Measurements from ENCODE around the gene DPEP2.

Gene DPEP2

DNA sequence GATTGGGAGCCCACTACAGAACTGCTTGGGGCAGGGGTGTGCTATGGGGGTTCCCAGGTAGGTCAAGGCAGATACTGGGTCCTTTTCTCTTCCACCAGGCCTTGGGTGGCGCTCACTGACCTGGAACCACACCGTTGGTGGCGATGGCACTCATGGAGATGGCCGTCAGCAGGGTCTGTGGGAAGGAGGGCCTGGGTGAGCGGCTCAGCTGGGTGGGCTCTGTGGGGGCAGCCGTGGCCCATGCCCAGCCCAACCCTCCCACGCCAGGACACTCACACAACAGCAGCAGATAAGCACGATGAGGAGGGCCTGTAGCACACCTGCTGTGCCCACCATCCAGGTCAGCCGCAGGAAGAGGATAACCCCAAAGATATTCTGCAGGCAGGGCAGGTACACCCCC lies 41.7 kb downstream of the DPEP2 start:
- no peak for DNase-seq (ENCODE audit: low spot score)
- FAIRE-seq = no peak

- FAIRE-seq = no peak
These were observed 44.7 kb downstream of the DPEP2 start for GRCh38 chr16:67954421-67955196.

GRCh38 chr16:67953641-67954375 lies 45.5 kb downstream of the DPEP2 start:
- FAIRE-seq = no peak
- no peak for DNase-seq (ENCODE audit: low spot score)

More at GRCh38 chr16:67954421-67955196, 44.7 kb downstream of the DPEP2 start:
- DNase-seq (ENCODE audit: low spot score) = no peak

DNA sequence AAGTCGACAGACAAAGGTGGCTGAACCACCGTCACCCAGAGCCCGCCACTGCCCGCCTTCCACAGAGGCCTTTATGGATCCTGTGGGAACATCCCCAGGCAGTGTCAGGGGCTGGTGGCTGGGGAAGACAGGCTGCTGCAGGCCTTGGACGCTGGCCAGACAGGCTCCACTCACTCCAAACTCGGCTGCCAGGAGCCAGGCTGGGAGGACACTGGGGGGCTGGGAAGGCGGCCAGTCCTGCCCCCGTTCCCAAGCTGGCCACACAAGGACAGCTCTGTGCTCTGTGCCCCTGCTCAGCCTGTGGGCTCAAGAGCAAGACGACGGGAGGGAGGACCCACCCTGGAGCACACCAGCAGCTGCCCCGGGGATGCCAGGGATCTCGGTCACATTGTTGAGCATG lies 47.8 kb downstream of the DPEP2 start:
- no peak for DNase-seq (ENCODE audit: low spot score)
- no peak for FAIRE-seq

- no peak for DNase-seq (ENCODE audit: low spot score)
- FAIRE-seq = no peak
These were observed 48.9 kb downstream of the DPEP2 start for GRCh38 chr16:67950335-67950843.

- FAIRE-seq (no peak), DNase-seq (ENCODE audit: low spot score) (no peak)
These were observed 49.6 kb downstream of the DPEP2 start for GRCh38 chr16:67949645-67950044.

DNA sequence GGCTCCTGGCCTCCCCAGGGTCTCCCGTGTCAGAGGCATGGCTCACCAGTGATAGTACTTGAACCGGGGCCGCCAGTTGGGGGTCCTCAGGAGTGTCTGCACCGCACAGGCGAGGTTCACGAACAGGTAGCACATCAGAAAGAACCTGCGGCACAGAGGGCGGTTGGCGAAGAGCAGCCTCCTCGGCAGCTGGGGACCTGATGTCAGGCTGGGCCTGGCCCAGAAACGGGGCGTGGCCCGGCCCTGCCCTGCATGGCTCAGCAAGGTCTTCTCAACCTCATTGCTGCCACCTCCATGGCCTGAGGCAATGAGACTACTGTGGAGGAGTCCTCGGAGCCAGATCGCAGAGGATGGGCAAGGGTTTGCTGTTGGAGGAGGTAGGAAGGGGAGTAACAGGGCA lies 51.3 kb downstream of the DPEP2 start:
- DNase-seq (ENCODE audit: low spot score) (no peak), FAIRE-seq (no peak)

- FAIRE-seq = no peak
These were observed 52.2 kb downstream of the DPEP2 start for GRCh38 chr16:67946966-67947558.

GRCh38 chr16:67946128-67946569 lies 53.1 kb downstream of the DPEP2 start:
- DNase-seq (ENCODE audit: low spot score) (no peak), FAIRE-seq (no peak)

More at GRCh38 chr16:67946966-67947558, 52.2 kb downstream of the DPEP2 start:
- DNase-seq (ENCODE audit: low spot score) = no peak

- FAIRE-seq (no peak), DNase-seq (ENCODE audit: low spot score) (no peak)
These were observed 53.8 kb downstream of the DPEP2 start for GRCh38 chr16:67945392-67945933.

DNA sequence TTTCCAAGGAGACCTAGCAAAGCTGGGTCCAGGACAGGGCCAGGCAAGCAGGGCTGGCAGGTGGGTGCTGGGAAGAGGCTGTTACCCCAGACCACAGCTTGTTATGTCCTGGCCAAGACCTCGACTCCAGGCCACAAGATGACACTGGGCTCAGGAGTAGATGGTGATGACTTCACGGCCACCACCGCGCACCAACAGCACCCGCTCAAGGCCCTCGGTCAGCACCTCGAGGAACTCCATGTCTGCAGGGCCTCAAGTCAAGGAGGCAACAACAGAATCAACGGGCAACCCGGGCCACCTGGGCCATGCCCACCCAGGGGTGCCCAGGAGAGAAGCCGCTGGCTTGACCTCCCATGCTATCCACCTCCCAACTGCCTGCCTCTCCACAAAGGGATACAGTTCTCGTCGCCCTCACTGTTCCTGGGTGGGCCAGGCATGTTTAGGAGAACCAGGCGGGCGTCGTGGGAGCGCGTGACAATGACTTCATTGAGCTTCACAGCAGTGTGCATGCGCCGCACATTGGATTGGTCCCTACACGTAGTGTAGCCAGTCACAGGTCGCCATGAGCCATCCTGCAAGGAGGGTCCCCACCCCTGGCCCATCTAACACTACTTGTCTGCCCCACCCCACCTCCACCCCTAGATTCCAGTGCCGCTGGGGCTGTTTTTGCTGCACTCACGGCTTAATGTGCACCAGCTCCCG lies 54.4 kb downstream of the DPEP2 start:
- no peak for FAIRE-seq

DNA sequence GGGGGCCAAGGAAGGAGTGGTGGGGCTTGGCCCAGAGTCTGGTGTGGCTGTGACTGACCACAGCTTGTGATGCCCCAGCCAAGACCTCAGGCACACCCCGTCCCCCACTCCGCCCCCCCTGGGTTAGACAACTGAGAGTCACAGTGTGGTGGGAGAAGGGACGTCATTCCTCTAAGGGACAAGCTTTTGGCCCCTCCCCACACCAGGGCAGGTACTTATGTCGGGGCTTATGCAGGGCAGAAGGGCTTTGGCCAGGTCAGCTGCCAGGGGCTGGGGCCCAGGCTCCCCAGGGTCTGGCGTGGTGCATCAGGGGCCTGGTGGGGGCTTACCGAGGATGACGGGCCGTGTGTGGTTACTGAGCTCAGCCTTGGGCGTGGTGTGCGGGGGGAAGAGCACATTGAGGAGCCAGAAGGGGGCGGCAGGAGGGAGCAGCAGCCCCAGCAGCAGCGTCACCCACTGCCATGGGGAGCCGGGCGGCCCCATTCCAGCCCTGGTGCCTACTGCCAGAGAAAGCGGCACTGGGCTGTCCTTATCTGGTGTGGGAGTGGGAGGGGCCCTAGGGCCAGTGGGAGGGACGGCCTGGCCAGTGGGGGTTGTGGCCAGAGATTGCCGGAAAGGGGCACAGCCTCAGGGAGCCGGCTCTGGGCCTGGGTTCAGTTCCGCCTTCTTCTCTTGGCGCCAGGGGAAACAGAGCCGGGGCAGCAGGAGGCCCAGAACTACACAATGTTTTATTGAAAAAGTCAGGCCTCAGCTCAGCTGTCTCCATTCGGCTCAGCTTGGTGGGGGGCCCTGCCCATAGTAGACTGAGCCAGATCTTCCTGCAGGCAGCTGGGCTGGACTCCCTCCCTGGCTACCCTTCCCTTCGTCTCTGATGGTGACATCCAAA lies 55.4 kb downstream of the DPEP2 start, which contains the start of gene LCAT:
LCAT (minus strand) TSS at position 502 of the 886 bp plus-strand sequence; CDS start at position 483, 19 bp downstream.
- no peak for FAIRE-seq
- no peak for DNase-seq (ENCODE audit: low spot score)

More for the DNA sequence above, 54.4 kb downstream of the DPEP2 start:
- no peak for DNase-seq (ENCODE audit: low spot score)

DNA sequence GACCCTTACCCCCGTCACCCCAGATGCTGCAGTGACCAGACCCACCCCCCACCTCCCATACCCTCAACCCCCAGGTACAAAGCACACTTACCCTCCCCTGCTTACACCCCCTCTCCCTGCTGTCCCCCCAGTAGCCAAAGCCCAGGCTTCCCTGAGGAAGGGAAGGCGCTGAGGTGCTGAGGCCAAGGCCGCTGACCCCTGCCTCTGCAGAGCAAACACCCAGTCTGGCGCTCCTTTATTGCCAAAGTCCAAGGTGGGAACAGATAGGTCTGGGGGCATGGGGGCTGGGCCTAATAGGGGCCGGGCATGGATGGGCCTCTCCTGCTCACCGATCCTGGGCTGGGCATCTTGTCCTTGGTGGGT lies 56.0 kb downstream of the DPEP2 start:
- FAIRE-seq = no peak
- no peak for DNase-seq (ENCODE audit: low spot score)

- DNase-seq (ENCODE audit: low spot score) = no peak
- FAIRE-seq = no peak
These were observed 56.6 kb downstream of the DPEP2 start for GRCh38 chr16:67942510-67943255.

DNA sequence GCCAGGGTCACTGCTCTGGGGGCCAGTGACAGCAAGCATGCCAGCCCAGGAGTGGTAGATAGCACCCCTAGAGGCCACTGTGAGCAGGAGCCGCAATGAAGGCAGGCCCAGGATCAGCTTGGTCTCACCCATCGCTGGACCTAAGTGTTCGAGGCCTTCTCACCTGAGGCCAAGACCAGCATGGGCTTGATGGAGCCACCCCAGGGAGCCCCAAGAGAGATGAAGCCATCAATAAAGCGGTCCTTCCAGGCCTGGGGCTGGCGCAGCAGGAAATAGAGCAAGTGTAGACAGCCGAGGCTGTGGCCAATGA lies 57.1 kb downstream of the DPEP2 start:
- FAIRE-seq = no peak
- peak; percentile 54 for DNase-seq (ENCODE audit: low spot score)

DNA sequence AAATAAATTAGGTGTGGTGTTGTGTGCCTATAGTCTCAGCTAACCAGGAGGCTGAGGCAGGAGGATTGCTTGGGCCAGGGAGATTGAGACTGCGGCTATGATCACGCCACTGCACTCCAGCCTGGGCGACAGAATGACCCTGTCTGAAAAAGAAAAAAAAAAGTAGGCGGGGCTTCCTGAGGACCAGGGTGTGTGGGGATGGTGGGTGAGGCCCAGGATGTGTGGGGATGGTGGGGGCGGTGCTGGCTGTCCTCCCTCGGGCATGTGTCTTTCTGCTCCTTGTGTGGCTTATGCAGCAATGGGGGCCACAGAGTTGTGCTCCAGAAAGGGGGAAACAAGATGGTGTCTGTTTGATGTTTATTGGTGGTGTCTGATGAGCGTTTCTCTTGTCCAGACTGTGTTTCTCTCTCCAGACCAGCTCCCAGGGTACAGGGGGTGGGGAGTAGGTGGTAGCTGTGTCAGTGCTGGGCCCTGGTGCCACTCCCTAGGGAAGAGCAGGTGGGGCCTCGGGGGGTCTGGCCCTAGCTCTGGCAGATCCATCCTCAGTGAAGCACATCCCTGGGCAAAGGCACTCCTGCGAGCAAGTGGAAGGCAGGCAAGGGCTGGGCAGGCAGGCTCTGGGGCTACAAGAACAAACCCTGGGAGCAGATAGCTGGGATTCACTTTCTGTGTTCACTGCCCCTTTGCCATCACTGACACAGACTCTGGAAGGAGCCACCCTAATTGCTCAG lies 57.6 kb downstream of the DPEP2 start:
- FAIRE-seq = no peak

GRCh38 chr16:67940446-67941089 lies 58.7 kb downstream of the DPEP2 start:
- no peak for DNase-seq (ENCODE audit: low spot score)
- FAIRE-seq = no peak

More for the DNA sequence above, 57.6 kb downstream of the DPEP2 start:
- no peak for DNase-seq (ENCODE audit: low spot score)
